HepG2 (cell line): Measurements from ENCODE around the gene BROX. TPM values are rescaled to one million over a fixed set of nuclear protein-coding genes. Genes with fewer than 3 reads are reported as not detected.

Experiments
- ATAC-seq: fragments of 200-7000 bp; cut with Tn5 transposase; 3 replicates; pipeline ENCODE4 v1.9.1; 2020; ENCODE audit warnings: mild to moderate bottlenecking, moderate library complexity
- BruUV-seq: library from RNA; stranded (reverse); fragments of 400-500 nt; replicated peaks from 2 replicates; lab custom pipeline; 2021; lab: Mats Ljungman, UMichigan
- CTCF ChIA-PET: fragments of 300-600 bp; formaldehyde crosslinking; extraction: SDS; loops from one replicate; lab custom pipeline; 2021; ENCODE audit warnings: low total read pairs, inconsistent platforms, low intra/inter-chr PET ratio; lab: Yijun Ruan, JAX
- POLR2A ChIA-PET: fragments of 350-600 bp; sonication (Branson Sonifier 250); formaldehyde crosslinking; loops from one replicate; lab custom pipeline; 2020; ENCODE audit warnings: antibody characterized with exemption, inconsistent platforms; lab: Yijun Ruan, JAX
- DNase-seq: peaks from one replicate; pipeline ENCODE4 v3.0.0-alpha.2; 2015; ENCODE audit warnings: low spot score
- FAIRE-seq: peaks from 3 replicates; lab custom pipeline; 2011; peaks lifted over from hg19 to GRCh38; lab: Jason Lieb, UNC
- H2AFZ ChIP-seq: one replicate; pipeline ENCODE4 v1.6.1; 2011; ENCODE audit warnings: low read length, inconsistent platforms
- H3K27ac ChIP-seq: fragments of 300-600 bp; 3 replicates; pipeline ENCODE4 v1.8.0; 2011; ENCODE audit warnings: mixed run types, mild to moderate bottlenecking, mixed read lengths, low read length, inconsistent platforms; ENCODE audit not compliant: insufficient read depth; ENCODE audit errors: extremely low read length
- H3K27me3 ChIP-seq, 2 experiments: fragments of 200-600 bp in 1 of 2; 2 replicates in 1 of 2; 3 replicates in 1 of 2; pipeline versions ENCODE4 v1.6.0 to v1.8.0; 2011; ENCODE audit warnings: low read length in 2 of 2, mild to moderate bottlenecking in 2 of 2, moderate library complexity in 2 of 2, inconsistent platforms in 1 of 2; ENCODE audit not compliant: insufficient read depth in 2 of 2, control insufficient read depth in 1 of 2
- H3K36me3 ChIP-seq, 2 experiments: fragments of 200-600 bp in 1 of 2; replicated peaks in 1 of 2; 2 replicates in 1 of 2; 3 replicates in 1 of 2; pipeline versions ENCODE4 v1.5.1 to v1.8.0; 2011; ENCODE audit warnings: low read length in 2 of 2, inconsistent platforms in 1 of 2; ENCODE audit not compliant: insufficient read depth in 2 of 2, control insufficient read depth in 1 of 2
- H3K4me1 ChIP-seq: 2 replicates; pipeline ENCODE4 v1.5.1; 2012; ENCODE audit warnings: low read length, inconsistent platforms; ENCODE audit not compliant: insufficient read depth
- H3K4me2 ChIP-seq: 2 replicates; pipeline ENCODE4 v1.6.0; 2011; ENCODE audit warnings: low read depth, low read length, inconsistent platforms
- H3K4me3 ChIP-seq, 3 experiments: fragments of 200-600 bp in 1 of 3; sonication (generic), shearing (Covaris generic) in 1 of 3; replicated peaks in 1 of 3; 2 replicates each; pipeline ENCODE4 v1.5.1; 2011 to 2016; ENCODE audit warnings: low read length in 3 of 3, inconsistent platforms in 2 of 3, low read depth in 2 of 3, mild to moderate bottlenecking in 2 of 3, control low read depth in 1 of 3, mixed read lengths in 1 of 3; ENCODE audit not compliant: insufficient read depth in 1 of 3
- H3K79me2 ChIP-seq: one replicate; pipeline ENCODE4 v1.6.1; 2011; ENCODE audit warnings: low read length, inconsistent platforms; ENCODE audit not compliant: insufficient read depth
- H3K9ac ChIP-seq: 2 replicates; pipeline ENCODE4 v1.6.0; 2011; ENCODE audit warnings: mild to moderate bottlenecking, low read depth, low read length, inconsistent platforms; ENCODE audit not compliant: insufficient read depth
- H3K9me3 ChIP-seq: 2 replicates; pipeline ENCODE4 v1.5.1; 2012; ENCODE audit warnings: mild to moderate bottlenecking, low read length
- H4K20me1 ChIP-seq: 2 replicates; pipeline ENCODE4 v1.6.0; 2011; ENCODE audit warnings: inconsistent platforms, mild to moderate bottlenecking, low read length, moderate library complexity; ENCODE audit not compliant: insufficient read depth
- AKAP8 ChIP-seq: sonication (generic); formaldehyde crosslinking; IDR thresholded peaks from 2 replicates; pipeline ENCODE4 v1.5.1; 2020; ENCODE audit warnings: mild to moderate bottlenecking, missing genetic modification reagents
- E2F2 ChIP-seq: sonication (generic); formaldehyde crosslinking; IDR thresholded peaks from 2 replicates; pipeline ENCODE4 v1.4.0; 2020; ENCODE audit warnings: missing genetic modification reagents, borderline replicate concordance
- FIP1L1 ChIP-seq: fragments of 200-400 bp; formaldehyde crosslinking; IDR thresholded peaks from 2 replicates; pipeline ENCODE4 v1.6.1; 2018; ENCODE audit warnings: low read depth, mild to moderate bottlenecking, low read length, moderate library complexity, borderline replicate concordance; ENCODE audit not compliant: insufficient read depth
- FOSL2 ChIP-seq: sonication (generic); formaldehyde crosslinking; IDR thresholded peaks from 2 replicates; pipeline ENCODE4 v1.4.0; 2020; ENCODE audit warnings: missing genetic modification reagents
- GABPA ChIP-seq, 2 experiments: IDR thresholded peaks; 2 replicates each; pipeline ENCODE4 v1.6.1; 2011 to 2016; ENCODE audit warnings: low read depth in 2 of 2, low read length in 1 of 2, missing biosample characterization in 1 of 2, missing genetic modification characterization in 1 of 2
- KLF11 ChIP-seq: IDR thresholded peaks from 2 replicates; pipeline ENCODE4 v1.6.1; 2016; ENCODE audit warnings: missing compliant biosample characterization
- NONO ChIP-seq, 2 experiments: fragments of 450-650 bp in 1 of 2; sonication (generic) in 1 of 2; formaldehyde crosslinking in 1 of 2; IDR thresholded peaks in 1 of 2; conservative IDR thresholded peaks in 1 of 2; 2 replicates each; pipeline versions ENCODE4 v1.6.1 to v1.8.0; 2017 to 2022; ENCODE audit warnings: mild to moderate bottlenecking in 1 of 2, missing genetic modification reagents in 1 of 2, moderate library complexity in 1 of 2
- TGIF2 ChIP-seq: IDR thresholded peaks from 2 replicates; pipeline ENCODE4 v1.6.1; 2016; ENCODE audit warnings: control low read depth, missing compliant biosample characterization
- U2AF2 ChIP-seq: fragments of 200-400 bp; formaldehyde crosslinking; IDR thresholded peaks from 2 replicates; pipeline ENCODE4 v1.6.1; 2017; ENCODE audit warnings: low read depth, mild to moderate bottlenecking, low read length
- ZBTB2 ChIP-seq: sonication (generic); formaldehyde crosslinking; IDR thresholded peaks from 2 replicates; pipeline ENCODE4 v1.8.0; 2022; ENCODE audit warnings: low read depth, missing genetic modification reagents
- ZBTB38 ChIP-seq: sonication (generic); formaldehyde crosslinking; IDR thresholded peaks from 2 replicates; pipeline ENCODE4 v1.5.1; 2020; ENCODE audit warnings: mild to moderate bottlenecking, missing genetic modification reagents
- ZNF383 ChIP-seq: sonication (generic); formaldehyde crosslinking; IDR thresholded peaks from 2 replicates; pipeline ENCODE4 v1.4.0; 2020; ENCODE audit warnings: missing genetic modification reagents, mild to moderate bottlenecking, borderline replicate concordance
- ZNF501 ChIP-seq: sonication (generic); formaldehyde crosslinking; IDR thresholded peaks from 2 replicates; pipeline ENCODE4 v1.5.1; 2020; ENCODE audit warnings: mild to moderate bottlenecking, moderate library complexity, missing genetic modification reagents
- ZNF503 ChIP-seq: sonication (generic); formaldehyde crosslinking; IDR thresholded peaks from 2 replicates; pipeline ENCODE4 v1.4.0; 2020; ENCODE audit warnings: missing genetic modification reagents
- ZNF563 ChIP-seq: sonication (generic); formaldehyde crosslinking; IDR thresholded peaks from 2 replicates; pipeline ENCODE4 v1.8.0; 2022; ENCODE audit warnings: mild to moderate bottlenecking, moderate library complexity, missing genetic modification reagents
- ZNF567 ChIP-seq: sonication (generic); formaldehyde crosslinking; IDR thresholded peaks from 2 replicates; pipeline ENCODE4 v1.8.1; 2023; ENCODE audit warnings: mild to moderate bottlenecking, missing genetic modification reagents, borderline replicate concordance
- WGBS: methylation state at CpG from one replicate; pipeline ENCODE4 v1.1.6; 2017; ENCODE audit warnings: low lambda C conversion rate; 5-methylcytosine and 5-hydroxymethylcytosine counted together
- in situ Hi-C: cut with HindIII; loops from 2 replicates; pipeline ENCODE4 v1.10.0; 2017; ENCODE audit warnings: low pct_unique_long_range_greater_than_20kb; ENCODE audit not compliant: extremely low pct_ligation_motif_present
- intact Hi-C: fragments of 100-400 bp; cut with micrococcal nuclease; formaldehyde crosslinking; loops from one replicate; pipeline ENCODE4 v1.10.0; 2022; ENCODE audit not compliant: unreplicated experiment
- polyA plus RNA-seq, 8 experiments: library from polyadenylated mRNA; depleted of rRNA in 3 of 8; stranded (reverse) in 7 of 8; unstranded in 1 of 8; fragments of >200 nt; fragmentation: Illumina TruSeq in 4 of 8; extraction: Trizol in 4 of 8; gene quantifications; 2 replicates each; pipeline versions ENCODE4 v1.2.1 to v1.2.3, GENCODE V29; 2011 to 2016; ENCODE audit warnings: low read depth in 4 of 8, missing spikeins in 1 of 8, mixed read lengths in 1 of 8; ENCODE audit not compliant: insufficient read depth in 1 of 8
- total RNA-seq, 5 experiments: library from RNA; depleted of rRNA; stranded (reverse); fragments of >200 nt; fragmentation: Illumina TruSeq; extraction: Trizol; gene quantifications; 2 replicates each; pipeline ENCODE4 v1.2.3, GENCODE V29; 2016; ENCODE audit warnings: low read depth in 1 of 5

The BROX gene
- total and polyA plus RNA-seq, 2 of the 13 experiments (the other 11 are each of a cell fraction or from before 2014, with no cell fraction given) = 4.4 to 33.2 TPM

- no peak overlapping the region for H2AFZ ChIP-seq
- no peak overlapping the region for H3K4me3 ChIP-seq
- ChIA-PET CTCF (no interaction called here), POLR2A (no interaction called here)
- no peaks in the 10 kb centered on the region for H3K36me3 ChIP-seq
- no peaks in the 10 kb centered on the region for H3K79me2 ChIP-seq
- no peaks in the 10 kb centered on the region for H4K20me1 ChIP-seq
- TF ChIP-seq U2AF2 (no peak), ZBTB38 (no peak), NONO (IDR thresholded peaks at IDR 0.05) (no peak), NONO (CRISPR knock-in tag; conservative IDR thresholded peaks at IDR 0.05) (no peak), ZNF563 (CRISPR knock-in tag) (no peak), ZBTB2 (CRISPR knock-in tag) (no peak), GABPA (IDR thresholded peaks at IDR 0.05; ENCODE audit: low read depth, low read length) (no peak), GABPA (CRISPR knock-in tag; IDR thresholded peaks at IDR 0.05; ENCODE audit: low read depth) (no peak)
- 2% methylated on average over 4 of the region's 4 CpGs for WGBS
- no peak overlapping the region for H3K9ac ChIP-seq
- intact Hi-C loops = no loop called here
- no peak for ATAC-seq
- no peak for FAIRE-seq
- no peak overlapping the region for H3K4me2 ChIP-seq
- DNase-seq = no peak
- H3K4me1 ChIP-seq = no peaks in the 10 kb centered on the region
- H3K9me3 ChIP-seq = no peaks in the 10 kb centered on the region
- no peaks in the 10 kb centered on the region for H3K27me3 ChIP-seq
- H3K27ac ChIP-seq = no peak overlapping the region
- BruUV-seq = no TSS peak
- in situ Hi-C loops = no loop called here
These were observed 68.9 kb downstream of the BROX start for GRCh38 chr1:222781251-222781650.

- no peaks in the 10 kb centered on the region for H3K79me2 ChIP-seq
- POLR2A ChIA-PET = no interaction called here
- no peaks in the 10 kb centered on the region for H4K20me1 ChIP-seq
- no peak overlapping the region for H2AFZ ChIP-seq
- TF ChIP-seq ZNF503 (CRISPR knock-in tag) (no peak), TGIF2 (CRISPR knock-in tag) (no peak), E2F2 (CRISPR knock-in tag) (no peak), ZNF501 (no peak), KLF11 (CRISPR knock-in tag) (no peak), FIP1L1 (no peak), ZNF383 (CRISPR knock-in tag) (no peak), AKAP8 (CRISPR knock-in tag) (no peak), FOSL2 (CRISPR knock-in tag) (no peak), ZNF567 (no peak)
- TF ChIP-seq, all 625 proteins: peak for 0
- H3K4me2 ChIP-seq = no peak overlapping the region
- CTCF ChIA-PET = no interaction called here
- no peak overlapping the region for H3K4me3 ChIP-seq
- no peak for DNase-seq
- H3K9me3 ChIP-seq = no peaks in the 10 kb centered on the region
- H3K36me3 ChIP-seq = no peaks in the 10 kb centered on the region
- no peak overlapping the region for H3K27ac ChIP-seq
- intact Hi-C loops (no loop called here), in situ Hi-C loops (no loop called here)
- no peak for FAIRE-seq
- BruUV-seq = no TSS peak
- H3K27me3 ChIP-seq = no peaks in the 10 kb centered on the region; a peak in 1 of 5 replicates
- no peak overlapping the region for H3K9ac ChIP-seq
- no peaks in the 10 kb centered on the region for H3K4me1 ChIP-seq
- ATAC-seq = no peak
These were observed 70.7 kb downstream of the BROX start for GRCh38 chr1:222783051-222783450.
